Stimulated activated CD4-positive, alpha-beta T cell treated with anti-CD3 and anti-CD28 coated beads, Interleukin-4, amount 100 ng/mL, for 24 hours (primary cell): ENCODE results near the gene ZNF148.

ENCODE experiments used
- DNase-seq: peaks from one replicate; pipeline ENCODE4 v3.0.0-alpha.2; 2020

The ZNF148 gene

DNA sequence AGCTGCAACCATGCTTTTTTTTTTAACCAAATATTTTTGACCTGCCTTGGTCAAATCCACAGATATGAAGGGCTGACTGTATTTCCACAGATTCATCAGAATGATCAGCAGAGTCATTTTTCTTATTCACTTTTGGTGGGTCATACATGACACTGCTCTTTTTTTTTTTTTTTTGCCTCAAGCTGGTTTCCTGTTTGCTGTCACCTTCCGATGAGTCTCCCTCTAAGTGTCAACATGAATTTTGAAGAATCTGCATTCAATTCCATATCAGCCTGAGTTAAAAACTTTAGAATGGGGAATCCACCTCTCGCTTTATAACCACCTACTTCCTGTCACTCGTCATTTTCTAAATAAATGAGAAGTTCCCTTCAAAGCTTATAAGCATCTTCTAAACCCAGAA is 160.4 kb downstream of the ZNF148 start:
- no peak for DNase-seq

GRCh38 chr3:125213946-125214542 is 161.1 kb downstream of the ZNF148 start:
- no peak for DNase-seq

DNA sequence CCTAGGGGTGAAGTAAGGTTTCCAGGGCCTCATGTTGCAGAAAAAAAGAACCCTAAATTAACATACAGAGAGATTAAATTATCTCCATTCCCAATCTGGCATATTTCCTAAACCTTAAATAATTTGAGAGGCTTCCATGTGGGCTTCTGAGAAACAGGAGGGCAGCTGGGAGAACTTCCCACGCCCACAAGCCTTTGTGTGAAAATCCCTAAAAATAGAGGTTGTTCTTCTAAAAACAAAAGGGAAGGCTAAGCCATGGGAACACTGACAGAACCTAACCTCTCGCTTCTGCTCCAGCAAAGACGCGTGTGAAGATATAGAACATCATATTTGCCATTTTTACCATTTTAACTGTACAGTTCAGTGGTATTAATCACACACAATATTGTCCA is 161.8 kb downstream of the ZNF148 start:
- DNase-seq = no peak

GRCh38 chr3:125212509-125213363 is 162.4 kb downstream of the ZNF148 start, which contains the start of gene SLC12A8:
Gene SLC12A8, minus strand, starts transcription at chr3:125212748. Its CDS starts 1,399 bp downstream, at chr3:125211349.
- DNase-seq = no peak

- DNase-seq = no peak
Observed at GRCh38 chr3:125212091-125212508, 163.0 kb downstream of the ZNF148 start.

- DNase-seq = no peak
Observed at GRCh38 chr3:125211523-125212090, 163.5 kb downstream of the ZNF148 start.

DNA sequence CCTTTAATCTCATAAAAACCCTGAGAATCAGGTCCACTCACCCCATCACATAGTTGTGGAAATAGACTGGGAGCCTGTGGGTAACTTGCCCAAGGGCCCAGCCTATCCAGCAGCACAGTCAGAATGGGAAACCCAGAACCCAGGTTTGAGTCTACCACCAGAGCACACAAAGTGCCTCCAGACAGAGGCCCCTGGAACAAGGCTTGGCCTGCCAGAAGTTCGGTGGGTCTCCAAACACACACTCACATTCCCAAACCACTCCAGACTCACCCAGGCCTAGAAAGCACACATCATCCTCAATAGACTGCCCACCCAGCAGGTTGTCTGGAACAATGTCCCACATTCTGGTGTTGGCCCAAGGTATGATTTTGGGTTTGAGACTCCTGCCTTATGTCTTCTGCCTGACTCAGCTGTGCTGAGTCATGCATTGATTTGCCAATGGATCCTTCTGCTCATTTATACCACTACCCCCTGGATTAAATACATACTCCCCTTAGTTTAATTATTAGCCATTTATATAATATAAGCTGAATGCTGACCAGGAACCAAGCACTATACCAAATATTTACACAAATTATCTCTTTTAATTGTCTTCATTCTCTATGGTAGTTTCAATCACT is 167.1 kb downstream of the ZNF148 start:
- no peak for DNase-seq

DNA sequence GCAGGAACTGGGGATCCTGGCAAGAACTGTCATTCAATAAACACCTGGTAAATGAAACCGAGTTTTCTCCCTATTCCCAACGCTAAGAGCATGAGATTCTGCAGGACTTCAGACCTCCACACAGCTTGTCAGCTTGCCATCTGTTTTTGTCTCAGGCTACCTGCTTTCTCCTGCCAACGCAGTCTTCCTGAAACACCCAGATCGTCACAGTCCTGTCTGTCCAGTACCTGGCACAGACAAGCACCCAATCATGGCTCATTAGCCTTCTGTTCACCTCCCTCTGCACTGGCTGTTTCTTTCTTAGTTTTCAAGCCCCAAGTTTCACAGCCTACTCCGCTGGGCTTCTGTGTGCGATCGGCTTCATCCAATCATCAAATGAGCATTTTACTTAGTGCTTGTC is 167.6 kb downstream of the ZNF148 start:
- DNase-seq = no peak

GRCh38 chr3:125206934-125207333 is 168.2 kb downstream of the ZNF148 start:
- no peak for DNase-seq

- DNase-seq = no peak
Observed at GRCh38 chr3:125203731-125204130, 171.4 kb downstream of the ZNF148 start.

GRCh38 chr3:125202197-125202596 is 172.9 kb downstream of the ZNF148 start:
- DNase-seq = no peak

GRCh38 chr3:125200731-125201139 is 174.4 kb downstream of the ZNF148 start:
- DNase-seq = no peak

DNA sequence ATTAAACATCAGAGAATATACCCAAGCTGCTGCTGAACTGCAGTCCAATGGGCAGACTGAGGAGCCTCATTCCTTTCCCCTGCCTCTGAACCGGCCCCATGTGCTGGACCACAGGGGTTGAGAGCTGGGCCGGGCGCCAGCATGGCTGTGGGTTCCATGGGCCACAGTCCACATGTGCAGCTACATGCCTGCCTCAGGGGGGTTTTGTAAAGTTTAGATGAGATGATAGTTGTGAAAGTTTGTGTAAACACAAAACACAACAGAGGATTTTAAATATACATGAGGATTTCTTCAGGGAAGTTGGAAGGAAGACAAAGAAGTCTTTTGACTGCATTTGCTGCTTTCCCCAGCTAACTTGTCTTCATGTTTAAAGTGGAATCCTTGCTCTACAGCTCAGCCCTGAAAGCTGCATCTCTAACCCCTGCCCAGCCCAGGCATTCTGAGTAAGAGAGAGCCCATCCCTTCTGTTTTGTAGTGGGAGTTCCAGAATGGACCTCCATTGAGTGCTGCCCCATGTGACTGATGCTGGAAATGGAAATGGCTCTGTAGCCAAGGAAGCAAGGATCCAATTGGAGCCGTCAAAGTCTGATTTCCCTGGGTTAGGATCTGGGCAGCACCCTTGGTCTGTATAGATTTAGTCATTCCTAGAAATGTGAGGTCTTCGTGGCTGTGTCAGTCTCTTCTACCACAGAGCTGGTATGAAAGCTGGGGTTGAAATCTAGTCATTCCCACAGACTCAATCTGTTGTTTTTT is 180.1 kb downstream of the ZNF148 start:
- no peak for DNase-seq

DNA sequence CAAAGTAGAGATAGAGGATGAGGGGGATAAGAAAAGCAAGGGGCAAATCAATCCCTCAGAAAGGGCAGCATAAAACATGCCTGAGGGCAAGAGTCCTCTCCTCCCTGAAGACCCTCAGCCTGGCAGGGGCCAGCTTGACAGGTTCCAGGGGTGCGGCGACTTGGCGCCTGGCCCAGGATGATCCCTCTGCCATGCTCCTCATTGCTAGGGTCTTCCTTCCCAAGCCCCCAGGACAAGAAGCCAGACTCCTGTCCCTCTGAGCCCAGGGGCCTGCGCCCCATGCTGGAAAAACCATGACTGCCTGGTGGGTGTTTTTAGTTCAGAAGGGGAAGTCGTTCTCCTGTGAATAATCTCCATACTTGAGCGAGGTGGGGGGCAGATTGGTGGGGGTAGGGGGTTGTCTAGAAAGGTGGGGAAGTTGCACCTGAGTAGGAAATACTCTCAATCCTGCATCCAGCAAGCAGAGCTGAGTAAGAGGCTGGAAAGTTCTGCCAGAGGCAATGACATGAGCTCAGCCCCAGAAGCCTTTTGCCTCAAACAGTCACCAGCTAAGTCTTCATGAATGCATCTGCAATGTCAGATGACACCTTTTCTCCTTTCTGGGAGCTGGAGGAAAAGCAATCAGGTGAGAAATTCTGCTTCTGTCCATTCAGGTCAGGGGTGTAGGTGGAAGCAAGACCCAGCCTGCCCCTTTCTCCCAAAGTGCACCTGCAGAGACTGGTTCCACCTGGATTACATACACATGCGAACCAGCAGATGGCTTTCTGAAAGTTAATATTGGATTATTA is 180.9 kb downstream of the ZNF148 start:
- no peak for DNase-seq

DNA sequence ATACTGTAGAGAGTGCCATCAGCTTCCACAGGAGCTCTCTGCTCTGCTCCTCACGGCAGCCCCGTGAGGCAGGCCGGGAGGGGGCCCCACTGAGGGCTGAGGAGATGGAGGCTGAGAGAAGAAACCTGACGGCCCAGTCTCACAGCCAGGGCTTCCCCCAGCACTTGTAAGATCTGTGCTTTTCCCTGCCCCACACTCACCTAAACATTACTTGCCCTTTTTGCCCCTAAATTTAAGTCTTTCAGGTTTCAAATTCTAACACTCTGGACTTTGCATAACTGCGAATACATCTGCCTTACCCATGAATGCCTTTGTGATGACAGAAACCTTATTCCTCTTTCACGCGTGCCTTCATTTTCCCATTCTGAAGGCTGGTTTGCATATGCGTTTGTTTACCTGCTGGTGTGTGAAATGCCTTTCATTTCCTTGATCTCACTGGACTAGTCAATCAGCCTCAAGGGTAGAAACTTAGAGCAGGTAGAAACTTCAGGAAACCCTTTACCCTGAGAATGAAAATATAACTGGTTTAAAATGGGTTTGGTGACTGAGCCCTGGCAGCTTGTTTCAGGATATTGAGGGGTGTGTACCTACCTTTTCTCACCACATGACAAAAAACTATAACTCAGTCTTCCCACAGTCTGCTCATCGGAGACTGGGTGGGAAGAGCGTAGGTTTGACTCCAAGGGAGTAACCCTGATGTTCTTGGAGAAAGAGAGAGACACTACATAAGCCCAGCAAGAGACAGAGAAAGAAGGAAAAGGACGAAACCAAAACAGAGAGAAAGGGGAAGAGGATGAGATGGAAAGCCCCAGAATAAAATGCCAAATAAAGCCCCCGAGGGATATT is 182.7 kb downstream of the ZNF148 start:
- DNase-seq = no peak

DNA sequence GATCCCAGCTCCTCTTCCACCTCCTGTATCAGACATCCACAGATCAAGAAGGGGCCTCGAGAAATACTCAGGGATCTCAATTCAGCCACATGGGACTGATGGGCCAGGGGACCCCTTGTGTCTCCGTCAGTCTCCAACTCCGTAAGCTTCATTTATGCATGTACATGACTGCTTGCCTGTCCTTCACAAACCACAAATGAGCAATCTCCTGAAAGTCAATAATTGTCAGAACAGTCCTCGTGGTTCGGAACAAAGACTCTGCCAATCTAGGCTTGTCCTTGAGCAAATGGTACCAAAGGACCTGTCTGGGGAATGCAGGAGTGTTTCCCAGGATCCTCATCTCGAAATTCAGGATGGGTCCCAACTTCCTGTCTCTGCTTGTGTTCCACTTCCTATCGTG is 183.4 kb downstream of the ZNF148 start:
- no peak for DNase-seq

- DNase-seq = no peak
Observed at GRCh38 chr3:125191256-125191655, 183.9 kb downstream of the ZNF148 start.

GRCh38 chr3:125190786-125191185 is 184.3 kb downstream of the ZNF148 start:
- DNase-seq = no peak

DNA sequence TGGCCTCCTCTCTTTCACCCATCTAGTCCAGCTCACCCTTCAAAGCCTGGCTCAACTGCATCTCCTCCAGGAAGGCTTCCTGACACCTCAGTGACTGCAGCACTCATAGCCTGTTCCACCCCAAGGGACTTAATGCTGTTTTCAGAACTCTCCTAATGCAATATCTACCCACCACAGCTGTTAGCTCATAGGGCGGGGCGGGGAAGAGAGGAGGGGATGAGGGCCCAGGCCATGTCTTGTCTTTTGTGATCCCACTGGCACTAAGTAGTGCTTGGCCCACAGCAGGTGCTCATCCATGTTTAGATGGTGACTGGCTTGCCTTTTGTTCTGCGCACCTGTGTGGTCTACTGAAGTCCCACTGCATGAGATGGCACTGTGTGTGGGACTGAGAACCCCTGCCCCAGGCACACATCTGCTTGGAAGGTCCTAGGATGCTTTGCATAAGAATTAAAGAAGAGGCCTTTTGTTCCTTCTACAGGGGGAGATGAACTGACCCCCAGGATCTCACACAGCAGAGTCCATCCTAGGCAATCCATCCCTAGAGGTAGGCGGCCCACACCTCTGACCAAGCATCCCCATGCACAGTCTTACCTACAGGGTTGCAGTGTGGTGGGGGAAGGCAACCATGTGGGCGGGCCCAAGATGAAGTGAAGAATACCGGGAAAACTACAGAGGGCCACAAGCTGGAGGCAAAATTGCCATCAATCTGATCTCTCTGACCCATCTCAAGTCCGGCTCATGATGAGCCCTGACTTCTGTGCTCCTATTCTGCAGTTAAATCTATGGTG is 185.6 kb downstream of the ZNF148 start:
- no peak for DNase-seq

DNA sequence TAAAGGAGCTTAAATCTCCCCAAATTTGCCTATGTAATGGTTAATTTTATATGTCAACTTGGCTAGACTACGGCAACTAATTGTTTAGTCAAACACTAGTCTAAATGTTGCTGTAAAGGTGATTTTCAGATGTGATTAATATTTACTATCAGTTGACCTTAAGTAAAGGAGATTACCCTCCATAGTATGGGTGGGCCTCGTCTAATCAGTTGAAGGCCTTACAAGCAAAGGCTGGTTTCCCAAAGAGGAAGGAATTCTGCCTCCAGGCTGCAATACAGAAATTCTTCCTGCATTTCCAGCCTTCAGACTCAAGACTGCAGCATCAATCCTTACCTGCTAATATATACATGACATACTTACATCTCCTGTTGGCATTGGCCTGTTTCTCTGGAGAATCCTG is 186.2 kb downstream of the ZNF148 start:
- DNase-seq = no peak
